GM18873 (cell line): ENCODE results near the gene CABLES1.

Experiments
- ATAC-seq: cut with Tn5 transposase; IDR thresholded peaks from one replicate; pipeline ENCODE4 v1.9.1; 2021; ENCODE audit warnings: mild to moderate bottlenecking, moderate library complexity, moderate number of reproducible peaks; ENCODE audit not compliant: unreplicated experiment, low FRiP score

Gene CABLES1

DNA sequence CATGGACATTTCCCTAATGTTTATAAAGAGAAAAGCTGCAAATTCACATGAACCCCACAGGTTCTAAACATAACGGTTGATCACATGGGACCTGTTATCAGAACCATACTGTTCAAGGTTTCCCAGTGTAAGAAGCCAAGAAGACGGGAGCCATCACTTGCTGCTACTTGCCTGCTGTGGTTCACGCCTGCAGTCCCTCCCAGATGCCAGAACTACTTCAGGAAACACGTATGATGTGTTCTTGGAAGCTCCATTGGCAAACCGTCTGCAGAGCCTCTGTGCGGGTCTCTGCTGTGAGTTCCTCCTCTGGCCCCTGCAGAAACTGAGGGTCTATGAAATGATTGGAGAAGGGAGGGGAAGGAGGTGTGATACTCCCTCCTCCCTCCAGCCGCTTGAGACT lies 75.2 kb downstream of the CABLES1 start:
- no peak for ATAC-seq

DNA sequence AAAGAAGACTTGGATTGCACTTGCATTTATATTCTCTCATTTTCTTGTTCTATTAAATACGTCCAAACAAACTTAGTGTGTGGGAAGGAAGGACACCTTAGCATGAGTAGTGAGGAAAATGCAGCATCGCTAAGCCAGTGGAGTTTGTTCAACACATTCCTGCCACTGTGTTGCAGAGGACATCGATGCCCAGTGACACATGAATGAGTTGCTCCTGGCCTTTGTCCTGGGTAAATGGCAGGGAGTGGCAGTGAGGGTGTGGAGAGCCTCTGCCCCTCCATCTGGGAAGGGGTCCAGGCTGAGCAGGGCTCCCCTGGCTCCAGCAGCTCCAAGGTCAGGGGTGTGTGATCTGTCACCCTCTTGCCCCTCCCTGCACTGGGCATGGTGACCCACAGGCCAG lies 75.9 kb downstream of the CABLES1 start:
- ATAC-seq: no peak

DNA sequence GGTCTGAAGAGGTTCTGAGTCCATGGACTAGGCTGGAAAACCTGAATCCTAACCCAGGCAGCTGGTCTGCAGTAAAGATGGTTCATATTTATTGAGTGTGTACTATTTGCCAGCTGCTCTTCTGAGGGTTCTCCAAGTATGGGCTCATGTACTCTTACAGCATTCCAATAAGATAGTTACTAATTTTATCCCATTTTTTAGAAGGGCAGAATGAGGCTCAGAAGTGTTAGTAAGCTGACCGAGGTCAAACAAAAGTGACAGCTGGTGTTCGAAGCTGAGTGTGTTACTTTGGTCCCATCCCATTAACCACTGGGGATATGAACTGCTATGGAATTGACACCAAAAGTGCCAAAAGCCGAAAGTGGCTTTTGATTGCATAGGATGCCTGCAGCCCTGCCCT lies 76.9 kb downstream of the CABLES1 start:
- no peak for ATAC-seq

DNA sequence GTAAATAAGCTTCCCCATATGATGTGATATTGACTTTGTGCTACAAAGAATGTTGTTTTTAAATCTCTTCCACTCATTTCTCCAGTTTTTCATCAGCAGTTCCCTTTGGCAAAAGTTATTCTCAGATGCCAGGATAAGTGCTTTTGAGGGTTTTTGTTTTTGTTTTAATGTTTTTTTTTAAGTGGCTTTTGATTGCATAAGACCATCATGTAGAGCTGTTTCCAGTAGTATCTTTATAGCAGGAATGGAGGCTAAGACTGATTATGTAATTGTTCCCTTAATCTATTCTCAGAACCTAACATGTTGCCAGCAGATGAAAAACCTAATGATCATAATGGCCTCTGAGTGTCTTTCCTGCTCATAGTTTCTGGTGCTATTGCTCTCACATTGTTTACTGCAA lies 77.9 kb downstream of the CABLES1 start:
- ATAC-seq: no peak

DNA sequence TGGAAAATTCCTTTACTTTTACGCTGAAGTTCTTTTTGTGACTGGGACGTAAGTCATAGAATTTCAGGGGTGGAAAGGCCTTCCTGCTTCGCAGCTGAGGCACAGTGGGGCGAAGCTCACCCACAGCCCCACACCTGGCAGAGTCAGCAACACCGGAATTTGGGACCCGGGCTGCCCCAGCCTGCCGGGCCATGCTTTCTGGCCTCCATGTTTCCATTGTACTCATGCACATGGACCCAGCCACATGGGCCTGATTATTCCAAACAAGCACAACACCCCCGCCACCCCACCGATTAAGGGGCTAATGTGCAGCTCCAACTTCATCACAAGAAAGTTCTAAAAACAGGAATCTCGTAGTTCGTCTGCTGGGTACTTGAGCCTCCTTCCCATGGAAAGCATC lies 82.5 kb downstream of the CABLES1 start:
- no peak for ATAC-seq

DNA sequence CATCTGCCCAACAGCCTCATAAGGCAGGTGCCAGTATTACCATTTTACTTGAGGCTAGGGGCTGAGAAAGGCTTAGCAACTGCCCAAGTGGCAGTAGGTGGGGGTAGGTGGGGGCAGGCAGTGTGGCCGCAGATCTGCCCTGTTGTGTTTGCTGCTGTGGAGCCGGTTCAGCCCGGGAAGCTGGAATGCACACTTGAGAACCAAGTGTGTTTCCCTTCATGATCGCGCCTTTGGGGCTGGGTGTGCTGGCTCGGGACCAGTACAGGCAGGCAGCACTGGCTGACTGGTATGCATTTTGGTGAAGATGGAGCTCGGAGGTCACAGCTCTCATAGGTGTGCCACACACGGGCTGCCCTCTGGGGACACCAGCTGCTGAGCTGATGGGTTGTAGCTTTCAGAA lies 85.1 kb downstream of the CABLES1 start:
- ATAC-seq: no peak

DNA sequence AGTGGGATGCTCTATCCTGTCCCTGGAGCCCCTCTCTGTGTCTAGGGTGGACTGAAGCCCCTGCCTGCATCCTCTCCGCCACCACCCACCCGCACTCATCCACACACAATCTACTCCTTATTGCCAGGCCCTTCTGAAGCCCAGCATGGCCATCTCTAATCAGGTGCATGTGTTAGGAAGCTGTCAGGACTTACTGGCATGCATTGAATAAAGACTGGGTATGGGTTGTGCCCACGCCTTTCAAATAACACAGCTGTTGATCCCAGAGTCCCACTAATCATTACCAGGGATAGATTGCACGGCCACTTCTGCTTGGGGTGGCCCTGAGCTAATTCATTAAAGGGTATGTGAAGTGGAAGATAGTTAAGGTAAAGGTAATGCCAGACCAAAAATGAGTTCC lies 88.4 kb downstream of the CABLES1 start:
- ATAC-seq: no peak

DNA sequence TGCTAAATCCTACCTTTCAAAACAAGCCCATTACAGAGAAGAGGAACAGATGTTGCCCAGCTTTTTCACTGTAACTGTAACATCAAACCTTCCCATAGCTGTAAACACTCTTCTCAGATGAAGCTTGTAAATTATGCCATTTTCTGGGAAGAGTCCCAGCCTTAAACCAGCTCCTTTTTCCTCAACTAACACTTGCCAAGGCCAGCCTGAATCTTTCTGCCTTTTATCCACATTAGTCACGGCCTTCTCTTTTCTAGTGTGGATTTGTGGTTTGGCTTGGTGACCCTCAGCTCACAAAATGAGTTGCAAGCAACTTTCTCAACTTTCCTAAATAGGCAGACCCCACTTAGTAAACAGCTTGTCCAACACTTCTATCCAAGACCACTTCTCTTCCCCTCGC lies 90.2 kb downstream of the CABLES1 start:
- ATAC-seq: no peak

DNA sequence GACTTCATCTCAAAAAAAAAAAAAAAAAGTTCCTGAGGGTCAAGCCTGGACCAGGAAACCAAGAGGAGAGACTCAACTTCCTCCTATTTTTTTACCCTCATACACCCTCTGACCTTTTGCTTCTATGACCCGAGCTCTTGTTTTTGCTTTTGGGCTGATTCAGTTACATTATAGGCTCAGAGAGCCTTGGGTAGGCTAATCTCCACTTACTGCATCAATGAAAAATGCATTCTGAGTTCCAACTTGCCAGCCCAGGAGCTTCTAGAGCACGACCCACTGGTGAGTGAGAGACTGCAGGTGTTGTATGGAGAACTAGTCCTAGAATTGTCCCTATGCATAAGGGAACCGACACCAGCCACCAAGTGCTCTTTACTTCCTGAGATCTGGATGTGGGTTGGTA lies 91.1 kb downstream of the CABLES1 start:
- no peak for ATAC-seq

DNA sequence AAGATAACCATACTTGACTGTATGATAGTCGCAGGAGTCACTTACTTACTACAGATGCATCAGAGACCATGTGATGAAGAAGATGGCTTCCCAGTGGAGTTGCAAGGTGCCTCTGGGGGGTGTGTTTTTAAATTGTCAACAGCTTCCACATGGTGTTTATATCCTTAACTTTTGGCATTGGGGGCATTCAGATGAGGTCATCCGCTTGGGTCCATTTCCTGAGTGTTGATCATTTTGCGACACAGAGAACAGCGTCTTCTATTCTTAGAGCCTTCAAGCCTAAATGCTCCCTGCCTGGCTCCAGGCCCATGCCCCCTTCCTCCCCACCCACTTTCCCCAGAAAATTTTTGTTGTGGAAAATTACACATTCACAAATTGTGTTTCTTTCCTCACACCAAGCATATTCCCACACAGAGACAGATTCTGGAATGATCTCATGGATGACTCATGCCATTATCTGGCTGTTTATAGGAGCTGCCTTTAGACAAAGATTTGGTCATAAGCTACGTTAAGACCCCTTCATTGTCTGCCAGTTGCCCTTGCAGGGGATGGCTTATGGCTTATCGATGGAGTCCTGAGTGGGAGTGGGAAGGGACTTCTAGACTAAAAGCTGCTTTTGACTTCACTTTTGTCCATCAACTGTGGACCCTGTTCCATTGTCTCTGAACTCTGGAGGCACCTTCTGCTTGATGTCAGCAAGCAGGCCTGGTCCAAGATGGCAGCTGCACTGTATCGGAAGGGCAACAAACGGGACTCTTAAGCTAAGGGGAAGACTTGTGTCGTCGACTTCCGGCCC lies 91.8 kb downstream of the CABLES1 start:
- no peak for ATAC-seq

DNA sequence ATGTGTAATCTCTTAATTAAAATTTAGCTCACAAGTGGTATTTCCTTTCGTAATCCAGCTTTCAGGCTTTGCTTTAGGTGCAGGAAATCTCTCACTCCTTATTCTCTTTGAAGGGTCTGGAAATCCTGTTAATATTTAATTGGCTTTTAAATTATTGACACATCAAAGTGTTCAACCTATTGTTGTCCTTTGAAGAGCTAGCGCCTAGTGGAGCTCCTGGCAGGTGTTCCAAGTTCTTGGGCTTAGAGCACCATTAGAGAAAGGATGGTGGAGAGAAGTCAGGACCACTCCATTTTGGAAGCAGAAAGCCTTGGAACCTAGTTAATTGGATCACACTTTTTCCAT lies 92.4 kb downstream of the CABLES1 start:
- no peak for ATAC-seq

DNA sequence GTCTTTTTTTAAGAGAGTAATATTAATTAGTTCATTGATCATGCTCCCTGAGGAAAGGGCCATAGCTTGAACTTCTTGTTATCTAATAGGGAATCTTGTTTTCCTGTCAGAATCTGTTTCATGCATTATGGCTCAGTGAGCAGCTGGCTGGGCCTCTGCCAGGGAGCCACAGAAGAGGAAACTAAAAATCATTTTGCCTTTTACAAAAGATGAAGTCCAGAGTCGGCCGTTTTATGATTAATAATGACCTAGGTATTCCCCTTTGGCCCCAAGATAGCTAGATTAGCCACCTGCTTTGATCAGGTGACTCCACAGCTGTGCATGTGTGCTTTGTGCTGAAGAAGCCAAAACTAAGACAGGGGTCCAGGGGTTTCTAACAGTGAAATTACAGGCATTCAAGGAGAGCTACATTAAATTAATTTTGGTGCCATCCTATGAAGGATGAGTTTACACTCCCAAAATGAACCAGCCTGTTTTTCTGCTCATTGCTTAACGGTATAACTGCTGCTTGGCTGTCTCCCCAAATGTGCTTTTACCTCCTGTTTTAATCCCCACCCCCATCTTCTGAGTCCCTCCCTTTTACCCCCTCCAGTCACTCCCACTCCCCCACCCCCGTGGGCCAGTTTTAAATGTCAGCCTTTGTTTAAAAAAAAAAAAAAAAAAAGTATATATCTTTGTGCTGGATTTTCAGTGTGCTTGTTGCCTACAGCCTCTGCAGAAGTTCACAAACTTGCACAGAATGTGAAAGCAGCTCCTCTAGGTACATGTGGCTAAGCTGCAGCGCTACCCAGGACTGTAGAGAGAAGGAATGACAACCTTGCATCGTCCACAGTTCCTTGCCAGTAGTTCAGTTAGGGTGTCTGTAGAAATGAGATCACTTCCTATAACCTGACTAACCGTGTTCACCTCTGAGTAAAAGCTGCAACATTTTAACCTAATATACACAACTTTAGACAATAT lies 93.1 kb downstream of the CABLES1 start:
- no peak for ATAC-seq

DNA sequence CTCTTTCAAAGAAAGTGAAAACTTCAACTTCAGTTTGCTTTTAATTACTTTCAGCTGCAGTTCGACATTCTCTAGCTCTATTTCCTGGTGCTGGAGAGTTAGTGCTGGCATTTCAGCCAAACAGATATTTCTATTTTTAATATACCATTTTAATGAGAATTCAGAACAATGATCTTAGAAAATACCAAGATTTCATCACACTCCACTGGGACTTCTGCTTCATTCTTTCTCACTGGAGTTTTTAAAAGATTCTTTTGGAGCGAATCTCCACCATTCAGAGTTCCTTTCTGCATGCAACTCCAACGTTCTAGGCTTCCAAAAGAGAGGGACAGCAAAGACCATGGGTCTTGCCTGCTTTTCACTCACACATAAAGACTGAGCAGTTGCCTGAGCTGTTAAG lies 94.2 kb downstream of the CABLES1 start:
- no peak for ATAC-seq

DNA sequence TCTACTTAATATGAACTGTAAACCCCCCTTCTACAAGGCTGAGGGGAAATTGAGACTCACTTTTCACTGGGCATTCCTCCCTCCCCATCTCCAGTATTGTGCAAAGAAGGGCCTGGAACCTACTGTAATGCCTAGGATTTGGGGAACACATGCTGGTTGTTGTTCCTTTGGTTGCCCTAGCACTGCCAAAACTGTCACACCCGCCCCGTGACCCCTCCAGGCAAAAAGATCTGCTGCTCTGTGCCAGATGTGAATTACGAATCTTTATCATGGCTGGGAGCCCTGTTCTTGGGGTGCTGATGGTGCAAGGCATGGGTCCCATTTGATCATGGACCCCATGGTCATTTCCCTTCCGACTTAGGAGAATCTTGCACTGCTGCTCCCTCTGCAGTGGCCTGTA lies 95.4 kb downstream of the CABLES1 start:
- ATAC-seq: no peak

DNA sequence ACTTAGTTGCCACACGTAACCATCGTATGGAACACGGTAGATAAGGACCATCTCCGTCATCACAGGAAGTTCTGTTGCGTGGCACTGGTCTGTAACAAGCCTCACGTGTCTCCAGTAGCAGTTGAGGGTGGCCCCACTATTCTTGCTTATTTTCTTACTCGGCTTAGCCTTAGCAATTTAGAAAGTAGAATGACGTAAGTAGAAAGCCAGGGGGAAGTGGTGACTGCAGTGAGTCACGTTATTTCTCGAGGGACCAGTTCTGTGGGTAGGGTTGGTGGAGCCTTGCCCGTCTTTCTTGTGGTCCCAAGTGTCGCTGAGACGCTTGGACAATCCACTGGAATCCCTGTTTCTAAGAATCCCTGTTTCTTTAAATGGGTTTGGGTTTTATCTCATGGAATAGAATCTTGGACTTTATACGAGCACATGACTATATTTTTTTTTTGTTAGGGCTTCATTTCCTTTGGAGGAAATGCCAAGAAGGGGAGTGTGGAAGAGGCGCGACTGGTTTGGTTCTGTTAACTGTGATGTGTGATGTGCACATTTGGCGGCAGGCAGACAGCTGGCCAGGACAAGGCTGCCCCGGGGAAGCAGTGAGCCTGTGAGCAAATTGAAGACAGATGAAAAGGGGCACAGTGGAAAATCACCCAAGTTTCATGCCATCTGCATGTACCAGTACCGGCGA lies 96.2 kb downstream of the CABLES1 start:
- ATAC-seq: peak; percentile 88

DNA sequence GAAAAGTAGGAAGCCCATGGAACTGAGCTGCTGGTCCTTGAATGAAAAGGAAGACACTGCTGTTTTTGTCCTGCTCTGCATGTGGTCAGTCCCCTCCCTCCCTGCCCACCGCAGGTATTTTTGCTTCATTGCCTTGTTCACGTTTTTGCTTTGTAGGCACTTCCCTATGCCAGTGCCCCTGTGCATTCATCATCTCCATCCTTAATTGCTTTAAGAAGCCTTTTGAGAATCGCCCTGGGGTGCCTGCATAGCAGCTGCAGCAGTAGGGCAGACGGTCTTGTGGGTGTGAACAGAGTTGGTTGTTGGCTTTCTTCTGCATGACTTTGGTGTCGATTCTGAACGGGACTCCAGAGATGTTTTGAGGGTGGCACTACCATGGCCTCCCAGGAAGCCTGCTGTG lies 97.0 kb downstream of the CABLES1 start:
- ATAC-seq: no peak

DNA sequence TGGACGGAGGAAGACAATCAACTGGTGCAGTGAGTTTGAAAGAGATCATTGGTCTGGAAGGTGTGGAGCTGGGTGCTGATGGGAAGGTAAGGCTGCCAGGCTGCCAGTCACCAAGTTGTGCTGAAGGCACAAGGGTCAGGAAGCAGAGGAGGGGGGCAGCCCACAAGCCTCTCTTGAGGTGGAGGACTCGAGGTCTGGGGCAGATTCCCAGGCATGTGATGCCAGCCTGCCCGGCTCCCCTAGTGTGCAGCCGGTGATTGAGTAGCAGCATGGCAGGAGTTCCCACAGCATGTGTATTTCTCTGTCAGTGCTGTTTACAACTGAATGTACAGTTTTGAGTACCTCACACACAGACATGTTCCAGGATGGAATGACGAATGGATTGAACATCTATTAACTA lies 99.3 kb downstream of the CABLES1 start:
- no peak for ATAC-seq

DNA sequence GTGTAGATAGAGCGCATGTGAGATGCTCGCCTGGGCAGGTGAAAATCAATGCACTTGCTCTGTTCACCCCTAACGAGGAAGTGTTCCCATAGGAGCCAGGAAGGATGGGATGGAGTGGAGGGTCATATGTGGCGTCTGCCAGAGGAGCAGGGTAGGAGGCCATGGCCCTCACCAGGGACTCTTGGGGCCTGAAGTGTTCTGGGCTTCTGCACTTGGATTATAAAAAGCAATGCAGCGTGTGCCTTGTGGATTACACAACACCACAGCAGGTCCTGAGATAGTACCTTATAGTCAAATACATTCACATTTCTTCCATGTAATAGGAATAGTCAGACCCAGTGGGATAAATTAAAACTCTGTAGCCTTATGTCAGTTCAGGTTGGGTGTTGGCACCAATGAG lies 100.1 kb downstream of the CABLES1 start:
- no peak for ATAC-seq

DNA sequence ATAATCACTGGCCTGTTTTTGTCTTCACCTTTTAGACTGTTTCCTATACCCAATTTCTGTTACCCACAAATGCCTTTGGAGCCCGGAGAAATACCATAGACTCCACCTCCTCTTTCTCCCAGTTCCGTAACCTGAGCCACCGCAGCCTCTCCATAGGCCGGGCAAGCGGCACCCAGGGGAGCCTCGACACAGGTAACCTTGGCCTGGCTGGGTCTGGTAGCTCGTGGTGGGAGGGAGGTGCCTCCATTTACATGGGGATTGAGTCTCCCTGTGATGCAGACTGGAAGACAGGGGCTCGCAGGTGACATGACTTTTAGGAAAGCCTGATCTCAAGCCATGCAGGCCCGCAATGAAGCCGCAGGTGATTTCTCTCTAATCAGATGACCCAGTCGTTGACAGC lies 100.6 kb downstream of the CABLES1 start:
- no peak for ATAC-seq

DNA sequence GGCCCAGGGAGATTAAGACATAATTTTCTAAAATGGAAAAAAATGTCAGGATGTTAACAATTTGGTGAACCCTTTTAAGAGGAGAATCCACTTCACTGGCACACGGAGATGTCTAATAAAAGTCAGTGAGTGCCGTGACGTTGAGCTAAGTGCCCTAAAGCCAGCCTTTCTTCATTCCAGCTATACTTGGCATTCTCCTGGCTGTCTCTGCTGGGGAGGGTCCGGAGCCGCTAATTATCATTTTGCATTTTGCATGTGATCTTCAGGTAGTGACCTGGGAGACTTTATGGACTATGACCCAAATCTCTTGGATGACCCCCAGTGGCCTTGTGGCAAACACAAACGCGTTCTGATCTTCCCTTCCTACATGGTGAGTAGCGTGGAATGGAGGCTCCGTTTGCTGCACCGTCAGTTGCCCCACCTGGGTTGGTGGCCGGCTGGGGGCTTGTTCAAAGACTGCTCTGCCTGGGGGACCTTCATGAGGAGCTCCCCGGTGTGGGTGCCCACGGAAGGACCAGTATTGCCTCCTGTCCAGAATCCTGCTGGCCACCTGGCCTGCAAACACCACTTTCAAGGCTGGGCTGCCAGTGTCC lies 101.7 kb downstream of the CABLES1 start:
- ATAC-seq: no peak
